ENCODE results near the gene TFDP2.
A peak's percentile ranks its signal among the peaks of the same experiment; 100 is the strongest.
"Not testable (repeated sequence)": the region's sequence is repeated elsewhere in the genome, so short reads cannot be mapped to it uniquely, and the experiment has no call there.

The TFDP2 gene

DNA sequence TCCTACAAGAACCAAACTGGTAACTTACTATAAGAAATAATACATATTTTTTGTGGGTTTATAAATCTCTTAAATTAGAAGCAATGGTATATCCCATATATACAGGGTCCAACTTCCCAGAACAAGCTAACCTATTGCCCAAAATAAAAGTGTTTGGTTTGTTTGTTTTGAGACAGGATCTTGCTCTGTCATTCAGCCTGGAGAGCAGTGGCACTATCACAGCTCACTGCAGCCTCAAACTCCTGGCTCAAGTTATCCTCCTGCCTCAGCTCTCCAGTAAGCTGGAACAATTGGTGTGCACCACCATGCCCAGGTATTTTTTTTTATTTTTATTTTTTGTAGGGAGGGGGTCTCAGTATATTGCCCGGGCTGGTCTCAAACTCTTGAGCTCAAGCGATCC, 135.4 kb downstream of the TFDP2 start:
- no peak for DNase-seq

GRCh38 chr3:142013326-142013980, 135.9 kb downstream of the TFDP2 start:
- no peak for DNase-seq

DNA sequence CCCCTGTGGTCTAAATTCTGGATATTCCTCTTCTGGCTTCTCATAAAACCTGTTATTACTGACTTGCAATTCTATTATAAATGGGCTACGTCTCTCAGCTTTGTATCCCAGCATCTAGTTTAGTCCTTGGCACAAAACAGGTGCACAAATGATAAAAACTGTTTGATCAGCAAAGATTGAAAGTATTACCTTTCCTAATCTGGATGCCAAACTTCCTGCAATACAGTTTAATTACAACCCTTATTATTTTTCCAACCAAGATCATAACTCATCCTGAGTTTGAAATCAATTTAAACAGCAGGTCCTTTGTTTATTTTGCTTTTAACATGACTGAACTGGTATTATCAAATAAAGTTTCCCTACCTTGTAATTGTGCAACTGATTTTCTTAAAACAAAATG, 140.3 kb downstream of the TFDP2 start:
- DNase-seq = no peak

DNA sequence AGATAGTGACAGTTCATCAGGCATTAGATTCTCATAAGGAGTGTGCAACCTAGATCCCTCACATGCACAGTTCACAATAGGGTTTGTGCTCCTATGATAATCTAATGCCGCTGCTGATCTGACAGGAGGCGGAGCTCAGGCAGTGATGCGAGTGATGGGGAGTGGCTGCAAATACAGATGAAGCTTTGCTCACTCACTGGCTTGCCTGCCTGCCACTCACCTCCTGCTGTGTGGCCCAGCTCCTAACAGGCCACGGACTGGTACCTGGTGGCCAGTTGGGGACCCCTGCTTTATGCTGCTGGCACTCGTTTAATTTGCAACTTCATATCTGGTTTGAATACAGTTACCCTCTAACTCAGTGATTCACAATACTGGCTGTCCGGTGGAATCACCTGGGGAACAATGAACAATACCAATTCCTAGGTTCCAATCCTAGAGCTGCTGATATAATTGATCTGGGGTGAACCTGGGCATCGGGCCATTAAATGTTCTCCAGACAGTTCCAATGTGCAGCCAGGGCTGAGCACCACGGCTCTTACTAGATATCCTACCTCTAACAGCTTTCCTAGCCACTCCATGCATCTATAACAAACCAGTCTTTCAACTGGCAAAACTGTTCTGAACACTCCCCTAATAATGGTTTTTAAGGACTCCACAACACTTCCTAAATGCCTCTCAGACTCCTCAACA, 141.5 kb downstream of the TFDP2 start:
- no peak for DNase-seq

GRCh38 chr3:142004957-142005356, 144.4 kb downstream of the TFDP2 start:
- not testable (repeated sequence) for DNase-seq

DNA sequence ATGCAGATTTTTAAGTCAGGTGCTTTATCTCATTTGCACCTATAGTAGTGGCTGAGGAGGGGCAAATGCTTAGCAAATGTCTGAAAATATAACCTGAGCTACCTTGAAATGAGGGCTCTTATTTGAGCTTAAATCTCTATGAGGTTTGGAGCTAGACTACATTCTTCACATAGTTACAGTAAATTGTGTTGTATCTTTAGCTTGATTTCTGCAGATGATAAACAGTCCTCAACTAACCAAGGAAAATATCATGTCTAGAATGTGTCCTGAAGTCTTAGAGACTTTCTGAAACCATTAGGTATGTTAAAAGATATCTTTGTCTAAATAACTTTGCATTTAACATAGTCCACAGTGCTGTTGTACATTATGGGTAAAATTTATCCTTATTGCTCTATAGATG, 145.3 kb downstream of the TFDP2 start:
- DNase-seq = no peak

DNA sequence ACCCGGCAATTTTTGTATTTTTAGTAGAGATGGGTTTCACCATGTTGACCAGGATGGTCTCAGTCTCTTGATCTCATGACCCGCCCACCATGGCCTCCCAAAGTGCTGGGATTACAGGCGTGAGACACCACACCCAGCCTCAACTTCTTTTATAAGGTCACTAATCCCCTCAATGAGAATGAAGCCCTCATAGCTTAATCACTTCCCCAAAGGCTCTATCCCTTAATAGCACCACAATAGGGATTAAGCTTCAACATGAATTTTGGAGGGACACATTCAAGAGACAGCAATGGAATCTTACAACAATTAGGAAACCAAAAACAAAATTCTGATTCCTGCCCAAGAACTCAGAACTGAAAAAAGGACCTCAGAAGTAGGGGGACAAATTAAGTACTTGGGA, 146.1 kb downstream of the TFDP2 start:
- DNase-seq = no peak

GRCh38 chr3:142000325-142000870, 148.9 kb downstream of the TFDP2 start:
- DNase-seq = no peak

GRCh38 chr3:141998669-141999290, 150.6 kb downstream of the TFDP2 start:
- DNase-seq = peak; percentile 9

- no peak for DNase-seq
Measured at GRCh38 chr3:141996437-141996836, 152.9 kb downstream of the TFDP2 start.

GRCh38 chr3:141994856-141995255, 154.5 kb downstream of the TFDP2 start:
- DNase-seq = no peak

DNA sequence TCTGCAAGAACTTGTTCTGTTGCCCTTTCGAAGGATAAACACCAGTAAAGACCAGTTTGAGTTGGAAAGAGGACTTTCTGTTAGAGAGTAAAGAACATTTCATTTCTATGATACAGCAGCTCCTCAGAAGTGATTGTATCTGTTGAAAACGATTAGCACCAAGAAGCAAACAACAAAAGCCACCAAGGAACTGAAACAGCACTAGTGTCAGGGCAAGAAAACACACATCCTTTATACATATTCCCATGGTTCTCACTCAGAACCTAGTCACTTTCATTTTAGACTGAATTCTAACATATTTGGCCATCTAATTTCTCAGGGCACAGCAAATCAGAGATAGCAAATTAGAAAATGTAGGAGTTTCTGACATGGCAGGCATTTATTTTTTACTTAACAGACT, 156.8 kb downstream of the TFDP2 start:
- DNase-seq = no peak

- no peak for DNase-seq
Measured at GRCh38 chr3:141986548-141987107, 162.7 kb downstream of the TFDP2 start.

GRCh38 chr3:141981084-141981483, 168.3 kb downstream of the TFDP2 start:
- no peak for DNase-seq

- DNase-seq = no peak
Measured at GRCh38 chr3:141979050-141979671, 170.2 kb downstream of the TFDP2 start.

GRCh38 chr3:141974777-141975176, 174.6 kb downstream of the TFDP2 start:
- not testable (repeated sequence) for DNase-seq

DNA sequence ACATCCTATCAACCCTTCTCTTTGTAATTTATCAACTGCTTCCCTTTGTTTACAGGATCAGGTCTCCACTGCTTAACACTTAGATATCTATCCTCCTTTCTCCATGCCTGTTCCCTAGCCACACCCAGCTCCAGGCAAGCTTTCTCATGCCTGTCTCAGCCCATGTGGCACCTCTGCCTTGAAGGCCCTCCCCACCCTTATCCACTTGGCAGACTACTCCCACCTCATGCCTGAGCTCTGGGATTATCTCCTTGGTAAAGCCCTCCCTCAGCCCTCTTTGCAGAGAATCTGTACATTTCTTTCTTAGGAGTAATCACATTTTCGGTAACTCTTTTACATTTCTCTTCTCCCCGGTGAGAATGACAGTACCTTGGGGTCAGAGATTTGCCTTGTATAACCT, 176.9 kb downstream of the TFDP2 start:
- DNase-seq = no peak

DNA sequence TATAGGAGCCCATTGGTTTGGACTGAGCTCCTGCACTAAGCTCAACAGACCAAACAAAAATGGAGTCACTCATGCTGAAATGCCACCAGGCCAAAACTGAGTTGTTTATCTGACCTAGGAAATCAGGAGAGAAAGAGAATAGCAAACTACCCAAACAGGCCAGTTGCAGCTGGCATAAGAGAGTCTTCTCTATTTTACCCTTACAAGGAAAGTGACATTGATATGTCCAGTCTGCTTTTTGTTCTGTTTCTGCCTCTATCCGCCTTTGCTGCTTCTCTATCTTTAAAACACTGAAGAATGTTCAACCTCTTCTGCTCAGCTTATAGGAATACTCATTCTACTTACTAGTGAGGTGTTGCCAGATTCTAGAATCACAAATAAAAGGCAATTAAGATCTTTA, 177.8 kb downstream of the TFDP2 start:
- DNase-seq = no peak

GRCh38 chr3:141969711-141970110, 179.6 kb downstream of the TFDP2 start:
- DNase-seq = no peak

DNA sequence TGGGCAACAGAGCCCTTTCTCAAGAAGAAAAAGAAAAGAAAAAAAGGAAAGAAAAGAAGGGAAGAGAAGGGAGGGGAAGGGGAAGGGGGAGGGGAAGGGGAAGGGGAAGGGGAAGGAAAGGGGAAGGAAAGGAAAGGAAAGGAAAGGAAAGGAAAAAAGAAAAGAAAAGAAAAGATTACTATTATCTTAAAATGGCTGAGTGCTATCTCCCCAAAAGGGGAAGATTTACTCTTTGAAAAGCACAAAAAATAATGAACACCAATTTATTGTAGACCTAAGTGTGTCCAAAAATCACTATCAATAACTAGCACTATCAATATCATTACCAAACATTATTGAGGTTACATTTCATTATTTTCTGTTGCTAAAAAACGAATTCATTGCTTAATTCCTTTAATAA, 183.9 kb downstream of the TFDP2 start:
- no peak for DNase-seq

- no peak for DNase-seq
Measured at GRCh38 chr3:141963301-141963700, 186.0 kb downstream of the TFDP2 start.

GRCh38 chr3:141960731-141961130, 188.6 kb downstream of the TFDP2 start:
- DNase-seq = no peak
